Hematopoietic multipotent progenitor cell treated with erythropoietin and hydrocortisone succinate and interleukin-3 and kit ligand, for 4 days (in vitro differentiated cells): Measurements from ENCODE around the gene CD44.
A peak's percentile ranks its signal among the peaks of the same experiment; 100 is the strongest.

Experiments used
- DNase-seq: peaks from one replicate; pipeline ENCODE4 v3.0.0-alpha.2; 2015

The CD44 gene

GRCh38 chr11:35141071-35141470 lies 2.1 kb downstream of the CD44 start:
- peak; percentile 49 for DNase-seq

DNA sequence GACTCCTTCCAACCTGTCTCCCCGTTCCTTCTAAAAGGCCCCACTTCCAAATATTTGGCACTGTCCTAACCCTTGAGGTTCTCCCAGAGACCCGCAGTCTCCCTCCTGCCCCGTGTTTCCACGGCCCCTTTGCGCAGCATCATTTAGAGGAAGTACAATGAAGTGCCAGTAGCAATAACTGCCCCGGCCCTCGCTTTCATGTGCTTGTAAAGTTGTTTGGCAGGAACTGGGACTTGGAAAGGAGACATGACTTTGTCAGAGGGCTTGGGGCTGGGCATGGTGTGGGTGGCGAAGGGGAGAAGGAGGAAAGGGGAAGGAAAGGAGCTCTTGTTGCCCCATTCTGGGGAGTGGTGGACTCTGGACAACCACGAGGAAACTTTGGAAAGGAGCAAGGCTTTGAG lies 2.6 kb downstream of the CD44 start:
- peak; percentile 75 for DNase-seq

DNA sequence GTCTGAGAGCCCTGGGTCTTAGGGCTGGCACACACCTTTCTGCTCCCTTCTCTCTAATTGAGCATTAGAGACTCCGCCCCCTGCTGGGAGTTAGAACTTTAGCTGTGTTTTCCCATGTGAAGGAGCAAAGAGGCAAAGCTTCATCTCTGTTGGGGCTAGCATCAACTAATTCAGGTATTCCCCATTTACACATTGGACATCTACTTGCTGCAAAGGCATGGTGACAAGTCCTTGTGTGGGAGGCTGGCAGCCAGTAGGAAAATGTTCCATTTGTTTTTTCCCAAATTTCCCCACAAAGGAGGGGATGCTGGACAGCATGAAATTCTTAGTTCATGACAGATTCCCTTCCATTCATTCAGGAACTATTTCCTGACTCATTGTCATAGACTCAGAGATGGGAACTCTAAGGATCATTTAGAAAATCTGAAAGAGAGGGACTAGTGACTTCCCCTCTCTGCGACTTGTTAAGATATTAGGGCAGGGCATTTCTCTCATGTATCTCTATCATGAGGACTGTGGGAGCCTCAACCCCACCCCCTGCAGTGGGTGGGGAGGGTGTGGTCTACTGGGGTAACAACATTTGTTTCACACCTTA lies 3.6 kb downstream of the CD44 start:
- peak; percentile 45 for DNase-seq

- DNase-seq: no peak
These were observed 4.5 kb downstream of the CD44 start for GRCh38 chr11:35143297-35144135.

- peak; percentile 75 for DNase-seq
These were observed 5.3 kb downstream of the CD44 start for GRCh38 chr11:35144136-35144741.

DNA sequence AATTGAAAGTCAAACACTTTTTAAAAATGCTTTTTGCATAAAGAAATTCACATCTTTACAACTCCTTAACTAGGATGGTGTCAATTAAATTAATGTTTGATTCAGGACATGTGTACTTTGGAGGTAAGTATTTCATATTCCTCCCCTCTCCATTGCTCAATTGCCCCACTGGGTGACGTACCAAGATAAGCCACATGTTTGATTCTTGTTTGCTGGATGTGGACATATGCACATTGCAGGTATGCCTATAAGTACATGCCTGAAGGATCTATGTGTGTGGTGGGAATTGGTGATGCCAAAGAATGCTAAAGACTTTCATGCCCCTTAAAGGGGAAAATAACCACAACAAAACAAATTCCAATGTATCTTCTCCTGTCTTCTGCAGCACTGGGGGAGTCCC lies 5.8 kb downstream of the CD44 start:
- peak; percentile 38 for DNase-seq

DNA sequence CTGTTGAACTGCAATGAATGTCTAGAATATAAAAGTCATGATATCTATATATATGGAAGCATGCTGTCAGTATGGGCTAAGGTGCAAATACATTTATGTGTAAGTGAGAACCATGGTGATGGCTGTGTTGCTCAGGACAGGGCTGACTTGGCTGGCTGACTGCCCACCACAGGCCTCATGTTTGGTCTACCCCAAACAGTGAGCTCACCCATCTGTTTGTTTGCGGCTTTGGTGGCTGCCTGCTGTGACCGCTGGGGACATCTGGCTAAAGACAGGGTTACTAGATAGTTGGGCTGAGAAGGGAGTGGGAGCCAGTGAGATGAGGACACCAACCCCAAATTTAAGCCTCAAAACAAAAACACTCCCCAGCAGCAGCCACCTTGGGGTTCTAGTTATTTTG lies 6.3 kb downstream of the CD44 start:
- peak; percentile 47 for DNase-seq

DNA sequence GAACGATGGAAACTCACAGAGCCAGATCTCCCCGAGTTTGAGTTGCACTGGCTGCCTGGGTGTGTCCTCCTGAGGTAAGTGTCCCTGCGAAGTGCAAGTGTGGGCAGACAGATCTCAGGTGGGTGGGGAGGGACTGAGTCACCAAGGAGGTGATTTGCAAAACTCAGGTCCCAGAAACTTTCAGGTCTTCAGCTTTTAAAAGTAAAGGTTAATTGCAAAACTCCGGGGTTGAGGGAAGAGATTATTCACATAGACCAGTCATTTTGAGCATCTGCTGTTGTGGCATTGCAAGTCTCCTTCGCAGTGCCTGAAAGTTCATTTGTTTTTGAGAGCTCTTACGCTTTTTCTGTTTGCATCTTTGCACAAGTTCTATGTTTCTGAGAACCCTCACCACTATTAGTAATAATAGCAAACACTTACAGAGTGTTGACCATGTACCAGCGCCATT lies 7.1 kb downstream of the CD44 start:
- no peak for DNase-seq

GRCh38 chr11:35146711-35147110 lies 7.7 kb downstream of the CD44 start:
- DNase-seq: no peak

- DNase-seq: no peak
These were observed 8.3 kb downstream of the CD44 start for GRCh38 chr11:35147235-35147634.

DNA sequence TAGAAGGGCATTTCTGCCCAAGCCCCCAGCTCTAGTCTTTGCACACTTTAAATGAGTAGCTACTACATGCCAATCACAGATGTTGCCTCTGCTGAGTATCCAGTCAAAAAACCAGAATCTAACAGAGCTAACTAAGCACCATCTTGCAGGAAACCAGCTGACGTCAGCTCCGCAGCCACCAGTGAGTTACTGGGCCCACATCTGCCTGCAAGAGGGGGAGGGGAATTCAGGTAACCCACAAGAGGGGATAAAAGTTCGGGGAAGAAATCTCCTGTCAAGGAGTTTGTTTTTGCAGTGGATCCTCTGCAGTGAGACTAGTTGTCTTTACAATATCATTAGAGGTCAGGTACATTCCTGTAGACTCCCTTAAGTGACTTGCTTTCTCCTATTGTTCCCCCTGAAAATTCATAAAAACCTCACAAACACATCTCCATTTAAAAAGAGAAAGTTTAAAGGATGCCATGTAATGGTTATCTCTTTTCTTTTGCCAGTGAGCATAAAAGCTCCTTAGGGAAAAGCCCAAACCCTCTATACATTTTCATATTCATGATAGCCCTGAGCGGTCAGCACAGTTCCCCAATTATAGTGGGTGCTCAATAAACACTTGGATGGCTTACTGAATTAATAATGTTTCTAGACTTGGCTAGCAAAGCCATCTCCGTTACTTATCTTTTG lies 9.3 kb downstream of the CD44 start:
- DNase-seq: no peak

DNA sequence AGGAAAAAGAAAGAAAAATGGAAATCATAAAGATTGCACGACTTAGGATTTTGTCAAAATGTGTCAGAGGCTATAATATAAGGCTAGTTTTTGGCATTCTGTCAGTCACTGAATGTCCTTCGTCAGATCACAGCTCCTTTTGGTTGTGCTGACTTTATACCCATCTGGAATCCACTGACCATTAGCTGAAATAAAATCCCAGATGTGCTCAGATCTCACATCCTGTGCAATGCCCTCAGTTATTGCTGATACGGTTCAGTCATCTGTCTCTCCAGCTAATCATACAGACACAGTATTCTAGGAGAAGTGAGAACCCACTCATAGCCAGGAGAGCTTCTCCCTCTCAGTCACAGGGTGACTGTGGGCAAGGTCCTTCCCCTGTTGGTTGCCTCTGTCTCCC lies 11.5 kb downstream of the CD44 start:
- DNase-seq: no peak

- DNase-seq: no peak
These were observed 12.3 kb downstream of the CD44 start for GRCh38 chr11:35151241-35151640.

DNA sequence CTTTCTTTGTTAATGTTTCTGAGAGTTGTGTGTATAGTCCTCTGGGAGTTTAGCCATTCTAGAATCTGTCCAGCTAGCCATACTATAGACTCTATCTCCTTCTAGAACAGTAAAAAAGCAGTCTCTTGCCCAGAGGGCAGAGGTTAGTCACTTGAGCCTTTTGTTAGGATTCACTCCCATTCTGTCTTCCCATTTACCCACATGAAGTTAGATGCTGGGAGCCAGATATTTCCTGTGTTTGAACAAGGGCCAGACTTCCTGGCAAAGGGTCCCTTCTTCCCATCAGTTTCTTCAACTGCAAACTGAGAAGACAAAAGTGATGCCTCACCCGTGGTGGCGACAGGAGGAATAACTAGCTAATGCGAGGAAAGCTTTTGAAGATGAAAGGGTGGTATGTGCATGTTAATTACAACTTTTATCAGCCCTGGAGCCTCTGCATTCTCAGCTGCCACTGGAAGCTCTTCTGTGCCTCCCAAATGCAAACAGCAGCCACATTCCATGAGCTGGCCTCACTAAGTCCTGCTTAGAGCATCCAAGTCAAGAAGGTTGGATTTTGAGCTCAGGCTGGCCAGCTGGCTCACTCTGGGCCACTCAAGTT lies 12.8 kb downstream of the CD44 start:
- DNase-seq: no peak

- DNase-seq: no peak
These were observed 13.6 kb downstream of the CD44 start for GRCh38 chr11:35152575-35152974.

DNA sequence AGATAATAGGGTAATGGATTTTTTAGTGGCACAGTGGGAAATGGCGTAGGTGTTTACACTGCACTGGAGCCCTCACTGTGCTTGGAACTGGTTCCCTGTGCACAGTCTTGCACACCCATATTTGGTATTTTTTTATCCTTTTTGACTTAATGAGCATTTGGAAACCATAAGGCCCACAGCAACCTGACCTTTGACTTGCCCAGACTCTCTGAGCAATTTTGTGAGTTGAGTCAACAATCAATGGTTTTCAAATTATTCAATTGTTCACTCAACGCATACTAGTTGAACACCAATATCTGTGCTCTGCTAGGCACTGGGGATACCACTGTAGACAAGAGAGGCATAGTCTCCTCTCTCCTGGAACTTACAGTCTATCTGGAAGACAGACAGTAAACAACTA lies 14.3 kb downstream of the CD44 start:
- no peak for DNase-seq

DNA sequence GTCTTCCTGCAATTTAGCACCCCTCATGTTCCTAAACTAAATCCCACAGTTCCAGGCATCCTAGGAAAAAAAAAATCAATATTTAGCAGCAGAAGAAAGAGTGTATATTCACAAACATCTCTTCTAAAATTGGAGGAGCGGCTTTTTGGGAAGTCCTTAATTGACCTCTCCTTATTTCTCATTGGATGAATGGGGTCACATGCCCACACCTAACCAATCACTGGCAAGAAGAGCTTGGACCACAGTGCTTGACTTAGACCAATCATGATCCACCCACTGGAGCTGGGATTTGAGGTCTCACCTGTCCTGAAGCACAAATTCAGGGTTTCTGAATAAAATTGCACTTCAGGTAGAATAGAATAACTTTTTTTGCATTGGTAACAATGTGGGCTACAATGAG lies 16.0 kb downstream of the CD44 start:
- no peak for DNase-seq

GRCh38 chr11:35155677-35156076 lies 16.7 kb downstream of the CD44 start:
- no peak for DNase-seq

DNA sequence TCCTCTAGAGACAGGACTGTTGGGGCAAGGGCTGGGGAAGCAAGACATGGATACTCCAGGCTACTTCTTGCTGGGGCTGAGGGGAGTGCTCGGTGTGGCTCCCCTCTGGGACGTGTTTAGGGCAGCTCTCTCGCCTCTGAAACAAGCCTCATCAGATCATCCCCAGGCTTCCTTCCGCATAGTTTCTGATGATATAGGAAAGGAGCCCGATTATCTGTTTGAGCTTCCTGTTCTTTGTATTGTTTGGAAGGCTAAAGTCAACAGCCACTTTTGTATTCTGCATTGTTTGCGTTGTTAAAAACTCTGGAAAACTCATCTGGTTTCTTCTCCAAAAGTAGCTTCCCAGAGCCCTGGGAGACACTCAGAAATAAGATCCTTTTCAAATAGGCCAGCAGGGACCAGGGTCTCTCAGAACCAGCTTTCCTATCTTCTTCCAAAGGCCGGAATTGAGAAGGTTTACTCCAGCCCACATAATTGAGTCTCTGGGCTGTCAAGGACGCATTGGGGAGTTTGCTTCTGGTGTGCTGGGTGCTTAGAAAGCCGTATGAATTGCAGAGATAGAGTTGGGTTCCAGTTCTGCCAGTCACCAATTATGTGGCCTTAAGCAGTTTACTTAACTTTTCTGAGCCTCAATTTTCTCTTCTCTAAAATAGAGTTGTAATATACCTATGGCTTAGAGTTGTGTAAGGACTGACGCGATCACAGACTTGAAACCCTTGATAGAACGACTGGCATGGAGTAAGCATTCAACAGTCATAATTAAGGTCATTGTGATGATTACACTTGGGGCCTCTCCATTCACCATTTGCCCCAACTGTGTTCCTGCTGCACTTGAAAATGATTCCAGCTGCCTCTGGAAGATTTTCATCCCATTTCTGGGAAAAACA lies 19.1 kb downstream of the CD44 start:
- DNase-seq: no peak

- DNase-seq: no peak
These were observed 19.9 kb downstream of the CD44 start for GRCh38 chr11:35158701-35159510.

- DNase-seq: peak; percentile 72
These were observed 21.4 kb downstream of the CD44 start for GRCh38 chr11:35160246-35160824.
